GM21737 (cell line): ENCODE data around the gene DGKD.

Experiments
- ATAC-seq: cut with Tn5 transposase; IDR thresholded peaks from one replicate; pipeline ENCODE4 v1.9.1; 2021; ENCODE audit warnings: mild to moderate bottlenecking, moderate library complexity; ENCODE audit not compliant: unreplicated experiment

The DGKD gene

GRCh38 chr2:233441161-233442027 lies 87.1 kb downstream of the DGKD start:
- no peak for ATAC-seq

GRCh38 chr2:233442028-233442310 lies 87.7 kb downstream of the DGKD start:
- no peak for ATAC-seq

- ATAC-seq = no peak
These were observed 89.4 kb downstream of the DGKD start for GRCh38 chr2:233443511-233444183.

- no peak for ATAC-seq
These were observed 90.2 kb downstream of the DGKD start for GRCh38 chr2:233444501-233444900.

- ATAC-seq = no peak
These were observed 91.0 kb downstream of the DGKD start for GRCh38 chr2:233445152-233445830.

GRCh38 chr2:233446121-233446520 lies 91.8 kb downstream of the DGKD start:
- no peak for ATAC-seq

GRCh38 chr2:233446606-233447305 lies 92.5 kb downstream of the DGKD start:
- no peak for ATAC-seq

GRCh38 chr2:233447506-233448219 lies 93.4 kb downstream of the DGKD start:
- no peak for ATAC-seq

- ATAC-seq = no peak
These were observed 93.9 kb downstream of the DGKD start for GRCh38 chr2:233448220-233448559.

GRCh38 chr2:233448575-233448974 lies 94.3 kb downstream of the DGKD start:
- no peak for ATAC-seq

GRCh38 chr2:233449081-233449901 lies 95.0 kb downstream of the DGKD start:
- ATAC-seq = no peak

- no peak for ATAC-seq
These were observed 95.9 kb downstream of the DGKD start for GRCh38 chr2:233449921-233450863.

GRCh38 chr2:233450864-233451575 lies 96.7 kb downstream of the DGKD start:
- no peak for ATAC-seq

GRCh38 chr2:233451950-233452349 lies 97.7 kb downstream of the DGKD start:
- no peak for ATAC-seq

- ATAC-seq = no peak
These were observed 99.0 kb downstream of the DGKD start for GRCh38 chr2:233453111-233453915.

GRCh38 chr2:233453916-233454315 lies 99.6 kb downstream of the DGKD start:
- ATAC-seq = no peak

- no peak for ATAC-seq
These were observed 100.7 kb downstream of the DGKD start for GRCh38 chr2:233455006-233455405.
